Measurements from ENCODE around the gene PINK1. TPM values are rescaled to one million over a fixed set of nuclear protein-coding genes. Genes with fewer than 3 reads are reported as not detected.

PINK1 gene
- total and polyA plus RNA-seq, 2 of the 13 experiments (the other 11 are each of a cell fraction or from before 2014, with no cell fraction given), result 15.3 to 16.1 TPM

- H3K4me2 ChIP-seq (ENCODE audit: low read depth, low read length), result no peak overlapping the region
- intact Hi-C loops (cut with micrococcal nuclease; ENCODE audit: unreplicated experiment) (no loop called here), in situ Hi-C loops (cut with HindIII; ENCODE audit: extremely low pct_ligation_motif_present, low pct_unique_long_range_greater_than_20kb) (no loop called here)
- TF ChIP-seq CBX2 (IDR thresholded peaks at IDR 0.05; ENCODE audit: low read depth, low read length) (no peak), CBX2 (CRISPR knock-in tag; IDR thresholded peaks at IDR 0.05; ENCODE audit: low read depth) (no peak), SATB2 (CRISPR knock-in tag; IDR thresholded peaks at IDR 0.05) (no peak), KDM5B (CRISPR knock-in tag; IDR thresholded peaks at IDR 0.05; ENCODE audit: borderline replicate concordance) (no peak), PAWR (CRISPR knock-in tag; IDR thresholded peaks at IDR 0.05; ENCODE audit: borderline replicate concordance) (no peak), CENPX (CRISPR knock-in tag; IDR thresholded peaks at IDR 0.05) (no peak), NFKB2 (CRISPR knock-in tag; IDR thresholded peaks at IDR 0.05; ENCODE audit: borderline replicate concordance) (0 out of 2 replicates have a peak, but pooled peaks have one; percentile 22), ZNF775 (CRISPR knock-in tag; IDR thresholded peaks at IDR 0.05; ENCODE audit: borderline replicate concordance) (no peak)
- TF ChIP-seq, protein P1, sequence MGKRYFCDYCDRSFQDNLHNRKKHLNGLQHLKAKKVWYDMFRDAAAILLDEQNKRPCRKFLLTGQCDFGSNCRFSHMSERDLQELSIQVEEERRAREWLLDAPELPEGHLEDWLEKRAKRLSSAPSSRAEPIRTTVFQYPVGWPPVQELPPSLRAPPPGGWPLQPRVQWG (CRISPR knock-in tag; IDR thresholded peaks at IDR 0.05; ENCODE audit: borderline replicate concordance, low read depth), result no peak
- no peaks in the 10 kb centered on the region for H3K27me3 ChIP-seq (ENCODE audit: control insufficient read depth in 1 of 2, insufficient read depth in 2 of 2, low read length in 2 of 2)
- no peak overlapping the region for H3K4me3 ChIP-seq (replicated peaks in 1 of 3; ENCODE audit: insufficient read depth in 1 of 3, low read depth in 2 of 3, low read length in 3 of 3)
- ATAC-seq (no peak), DNase-seq (ENCODE audit: low spot score) (no peak), FAIRE-seq (no peak)
- H3K9me3 ChIP-seq (ENCODE audit: low read length), result no peaks in the 10 kb centered on the region
- BruUV-seq (replicated peaks), result no TSS peak
- CTCF ChIA-PET (ENCODE audit: low intra/inter-chr PET ratio, low total read pairs), result no interaction called here
- 98% methylated on average over 10 of the region's 13 CpGs for WGBS (ENCODE audit: low lambda C conversion rate)
- H3K79me2 ChIP-seq (ENCODE audit: insufficient read depth, low read length), result no peaks in the 10 kb centered on the region
- no peak overlapping the region for H3K27ac ChIP-seq (ENCODE audit: extremely low read length, insufficient read depth, low read length)
- H2AFZ ChIP-seq (ENCODE audit: low read length), result no peak overlapping the region
- no peaks in the 10 kb centered on the region for H4K20me1 ChIP-seq (ENCODE audit: insufficient read depth, low read length)
- H3K9ac ChIP-seq (ENCODE audit: insufficient read depth, low read depth, low read length), result no peak overlapping the region
- no peaks in the 10 kb centered on the region for H3K4me1 ChIP-seq (ENCODE audit: insufficient read depth, low read length)
- POLR2A ChIA-PET, result no interaction called here
- peaks cover 18 to 44% of the 10 kb centered on the region in 2 experiments for H3K36me3 ChIP-seq (replicated peaks in 1 of 2; ENCODE audit: control insufficient read depth in 1 of 2, insufficient read depth in 2 of 2, low read length in 2 of 2)
These were observed 15.2 kb downstream of the PINK1 start for GRCh38 chr1:20648438-20648837.

DNA sequence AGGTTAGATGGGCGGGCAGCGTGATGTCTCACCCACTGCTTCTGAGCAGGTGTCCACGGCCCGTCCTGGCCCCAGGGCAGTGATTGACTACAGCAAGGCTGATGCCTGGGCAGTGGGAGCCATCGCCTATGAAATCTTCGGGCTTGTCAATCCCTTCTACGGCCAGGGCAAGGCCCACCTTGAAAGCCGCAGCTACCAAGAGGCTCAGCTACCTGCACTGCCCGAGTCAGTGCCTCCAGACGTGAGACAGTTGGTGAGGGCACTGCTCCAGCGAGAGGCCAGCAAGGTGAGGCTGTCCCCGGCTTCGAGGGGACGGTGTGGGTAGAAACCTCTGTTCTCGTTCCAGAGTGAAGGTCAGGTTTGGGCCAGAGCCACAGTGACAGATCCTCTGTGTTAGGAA, 15.7 kb downstream of the PINK1 start:
- intact Hi-C loops (cut with micrococcal nuclease; ENCODE audit: unreplicated experiment) (no loop called here), in situ Hi-C loops (cut with HindIII; ENCODE audit: extremely low pct_ligation_motif_present, low pct_unique_long_range_greater_than_20kb) (no loop called here)
- Histone ChIP-seq H3K9me3 (ENCODE audit: low read length) (no peaks in the 10 kb centered on the region), H3K36me3 (replicated peaks in 1 of 2; ENCODE audit: control insufficient read depth in 1 of 2, insufficient read depth in 2 of 2, low read length in 2 of 2) (peaks cover 21 to 49% of the 10 kb centered on the region in 2 experiments), H3K79me2 (ENCODE audit: insufficient read depth, low read length) (no peaks in the 10 kb centered on the region), H3K4me1 (ENCODE audit: insufficient read depth, low read length) (no peaks in the 10 kb centered on the region), H3K4me3 (replicated peaks in 1 of 3; ENCODE audit: insufficient read depth in 1 of 3, low read depth in 2 of 3, low read length in 3 of 3) (no peak overlapping the region), H3K4me2 (ENCODE audit: low read depth, low read length) (no peak overlapping the region), H3K27me3 (ENCODE audit: control insufficient read depth in 1 of 2, insufficient read depth in 2 of 2, low read length in 2 of 2) (no peaks in the 10 kb centered on the region), H4K20me1 (ENCODE audit: insufficient read depth, low read length) (no peaks in the 10 kb centered on the region), H2AFZ (ENCODE audit: low read length) (no peak overlapping the region), H3K27ac (ENCODE audit: extremely low read length, insufficient read depth, low read length) (no peak overlapping the region), H3K9ac (ENCODE audit: insufficient read depth, low read depth, low read length) (no peak overlapping the region)
- no TSS peak for BruUV-seq (replicated peaks)
- ChIA-PET CTCF (ENCODE audit: low intra/inter-chr PET ratio, low total read pairs) (no interaction called here), POLR2A (interaction anchor here (1.8 kb wide), 1 partner anchor 13 kb away, joined by 9 read pairs; the partner anchor contains the start of gene DDOST)
- 95% methylated on average over 13 of the region's 15 CpGs for WGBS (ENCODE audit: low lambda C conversion rate)
- no peak for FAIRE-seq
- no peak for DNase-seq (ENCODE audit: low spot score)
- ATAC-seq, result peak; percentile 19; the same call in 2 of the 3 replicates
- TF ChIP-seq AGO2 (optimal IDR thresholded peaks at IDR 0.05; ENCODE audit: low read depth, low read length) (peak; percentile 30), ZNF451 (CRISPR knock-in tag; IDR thresholded peaks at IDR 0.05) (no peak)

All from HepG2 (cell line).